WERI-Rb-1 (cell line): ENCODE measurements around the gene GJA5.

ENCODE experiments used
- DNase-seq: peaks from one replicate; pipeline ENCODE4 v3.0.0-alpha.2; 2020
- H3K27ac ChIP-seq: fragments of 250-450 bp; sonication (Bioruptor Pico); 2 replicates; pipeline ENCODE4 v1.5.1; 2020; ENCODE audit warnings: mild to moderate bottlenecking, moderate library complexity
- H3K27me3 ChIP-seq: fragments of 250-450 bp; sonication (Bioruptor Pico); 2 replicates; pipeline ENCODE4 v1.5.1; 2021; ENCODE audit warnings: mild to moderate bottlenecking, low read depth, moderate library complexity; ENCODE audit not compliant: insufficient read depth, severe bottlenecking
- H3K36me3 ChIP-seq: fragments of 250-450 bp; sonication (Bioruptor Pico); 2 replicates; pipeline ENCODE4 v1.5.1; 2020; ENCODE audit warnings: mild to moderate bottlenecking, moderate library complexity
- H3K4me3 ChIP-seq: 2 replicates; pipeline ENCODE4 v1.5.1; 2011; ENCODE audit warnings: low read depth, mild to moderate bottlenecking, control low read depth, low read length
- H3K9me3 ChIP-seq: fragments of 250-450 bp; sonication (Bioruptor Pico); 2 replicates; pipeline ENCODE4 v1.5.1; 2021; ENCODE audit warnings: mild to moderate bottlenecking, moderate library complexity; ENCODE audit not compliant: severe bottlenecking
- CTCF ChIP-seq: IDR thresholded peaks from 2 replicates; pipeline ENCODE4 v1.5.1; 2011; ENCODE audit warnings: low read depth, mild to moderate bottlenecking, control low read depth, inconsistent platforms, low read length

GJA5 gene

GRCh38 chr1:147752511-147752910 is 7.9 kb downstream of the GJA5 start:
- no peaks in the 10 kb centered on the region for H3K36me3 ChIP-seq
- no peaks in the 10 kb centered on the region for H3K9me3 ChIP-seq
- DNase-seq = no peak
- TF ChIP-seq CTCF = no peak
- H3K27ac ChIP-seq = no peak overlapping the region
- H3K4me3 ChIP-seq = no peak overlapping the region
- no peaks in the 10 kb centered on the region for H3K27me3 ChIP-seq

- no peak overlapping the region for H3K4me3 ChIP-seq
- H3K9me3 ChIP-seq = no peaks in the 10 kb centered on the region
- no peak for DNase-seq
- H3K27me3 ChIP-seq = no peaks in the 10 kb centered on the region
- H3K27ac ChIP-seq = no peak overlapping the region
- no peaks in the 10 kb centered on the region for H3K36me3 ChIP-seq
- TF ChIP-seq CTCF = no peak
These were observed 9.1 kb downstream of the GJA5 start for GRCh38 chr1:147751346-147751745.

- Histone ChIP-seq H3K9me3 (no peaks in the 10 kb centered on the region), H3K36me3 (no peaks in the 10 kb centered on the region), H3K4me3 (no peak overlapping the region), H3K27ac (no peak overlapping the region), H3K27me3 (no peaks in the 10 kb centered on the region)
- no peak for TF ChIP-seq CTCF
- DNase-seq = no peak
These were observed 9.7 kb downstream of the GJA5 start for GRCh38 chr1:147750618-147751217.

- Histone ChIP-seq H3K36me3 (no peaks in the 10 kb centered on the region), H3K27me3 (no peaks in the 10 kb centered on the region), H3K4me3 (no peak overlapping the region), H3K9me3 (no peaks in the 10 kb centered on the region), H3K27ac (no peak overlapping the region)
- TF ChIP-seq CTCF = no peak
- DNase-seq = no peak
These were observed 10.6 kb downstream of the GJA5 start for GRCh38 chr1:147749792-147750191.

GRCh38 chr1:147748676-147749350 is 11.6 kb downstream of the GJA5 start:
- no peak for DNase-seq
- Histone ChIP-seq H3K27me3 (no peaks in the 10 kb centered on the region), H3K9me3 (no peaks in the 10 kb centered on the region), H3K36me3 (no peaks in the 10 kb centered on the region), H3K4me3 (no peak overlapping the region), H3K27ac (no peak overlapping the region)
- no peak for TF ChIP-seq CTCF

- H3K9me3 ChIP-seq = no peaks in the 10 kb centered on the region
- no peaks in the 10 kb centered on the region for H3K27me3 ChIP-seq
- no peak overlapping the region for H3K27ac ChIP-seq
- no peak overlapping the region for H3K4me3 ChIP-seq
- no peak for DNase-seq
- H3K36me3 ChIP-seq = no peaks in the 10 kb centered on the region
- TF ChIP-seq CTCF = no peak
These were observed 12.4 kb downstream of the GJA5 start for GRCh38 chr1:147747966-147748365.
